GM12892 (cell line): ENCODE data around the gene STK39.

Experiments used
- POLR2A ChIP-seq: IDR thresholded peaks from 2 replicates; pipeline ENCODE4 v1.6.1; 2011; ENCODE audit warnings: low read depth, low read length, control low read depth
- POLR2AphosphoS5 ChIP-seq: IDR thresholded peaks from 2 replicates; pipeline ENCODE4 v1.6.1; 2011; ENCODE audit warnings: low read depth, low read length, control low read depth
- TAF1 ChIP-seq: IDR thresholded peaks from 2 replicates; pipeline ENCODE4 v1.6.1; 2011; ENCODE audit warnings: low read depth, mild to moderate bottlenecking, control low read depth, low read length, borderline replicate concordance

DNA sequence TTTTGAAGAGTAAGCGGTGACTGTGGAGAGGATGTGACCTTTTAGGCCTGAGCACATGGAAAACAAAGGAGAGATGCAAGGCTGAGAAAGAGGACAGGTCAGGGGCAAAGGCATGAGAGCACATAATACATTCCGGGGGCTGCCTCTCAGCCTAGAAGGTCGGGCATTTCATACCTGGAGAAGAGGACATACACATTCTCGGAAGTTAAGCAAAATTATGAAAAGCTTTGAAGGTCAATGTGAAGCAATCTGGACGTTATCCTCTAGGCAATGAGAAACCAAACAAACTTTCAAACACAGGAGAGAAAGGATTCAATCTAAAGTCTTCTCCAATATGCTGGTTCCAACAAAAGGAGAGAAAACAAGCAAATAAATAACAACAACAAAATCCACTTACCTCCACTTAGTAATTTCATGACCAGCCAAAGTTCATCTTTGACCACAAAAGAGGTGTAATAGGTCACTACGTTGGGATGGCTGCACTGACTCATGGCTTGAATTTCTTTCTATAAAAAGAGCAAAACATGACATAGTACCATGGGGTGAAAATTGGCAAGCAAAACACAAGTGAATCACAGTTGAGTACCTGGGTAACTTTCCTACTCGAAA, 80.4 kb downstream of the STK39 start:
- TF ChIP-seq POLR2AphosphoS5 = no peak
- no peak for TF ChIP-seq TAF1
- TF ChIP-seq POLR2A = no peak
